Fibroblast of villous mesenchyme (primary cell): ENCODE data around the gene LRRC23. TPM values are rescaled to one million over a fixed set of nuclear protein-coding genes. Genes with fewer than 3 reads are reported as not detected.
"Not testable (repeated sequence)": the region's sequence is repeated elsewhere in the genome, so short reads cannot be mapped to it uniquely, and the experiment has no call there.

Experiments used
- DNase-seq: peaks from one replicate; pipeline ENCODE4 v3.0.0-alpha.2; 2010; ENCODE audit warnings: low read depth
- H3K4me3 ChIP-seq: 2 replicates; pipeline ENCODE4 v1.5.1; 2011; ENCODE audit warnings: low read depth, mild to moderate bottlenecking, low read length
- CTCF ChIP-seq: IDR thresholded peaks from 2 replicates; pipeline ENCODE4 v1.5.1; 2012; ENCODE audit warnings: low read depth, mild to moderate bottlenecking, low read length; ENCODE audit not compliant: insufficient read depth
- total RNA-seq: library from RNA; depleted of rRNA; stranded (reverse); fragments of >200 nt; gene quantifications from 2 replicates; pipeline ENCODE4 v1.2.3, GENCODE V29; 2012

Gene LRRC23
- total RNA-seq, 1 donor = 4.7 TPM

- H3K4me3 ChIP-seq = no peak overlapping the region
- no peak for TF ChIP-seq CTCF
- no peak for DNase-seq
Measured at GRCh38 chr12:6902448-6902847, 2.2 kb upstream of the LRRC23 start.

- no peak for TF ChIP-seq CTCF
- DNase-seq = no peak
- no peak overlapping the region for H3K4me3 ChIP-seq
Measured at GRCh38 chr12:6903722-6904121, 900 bp upstream of the LRRC23 start.

DNA sequence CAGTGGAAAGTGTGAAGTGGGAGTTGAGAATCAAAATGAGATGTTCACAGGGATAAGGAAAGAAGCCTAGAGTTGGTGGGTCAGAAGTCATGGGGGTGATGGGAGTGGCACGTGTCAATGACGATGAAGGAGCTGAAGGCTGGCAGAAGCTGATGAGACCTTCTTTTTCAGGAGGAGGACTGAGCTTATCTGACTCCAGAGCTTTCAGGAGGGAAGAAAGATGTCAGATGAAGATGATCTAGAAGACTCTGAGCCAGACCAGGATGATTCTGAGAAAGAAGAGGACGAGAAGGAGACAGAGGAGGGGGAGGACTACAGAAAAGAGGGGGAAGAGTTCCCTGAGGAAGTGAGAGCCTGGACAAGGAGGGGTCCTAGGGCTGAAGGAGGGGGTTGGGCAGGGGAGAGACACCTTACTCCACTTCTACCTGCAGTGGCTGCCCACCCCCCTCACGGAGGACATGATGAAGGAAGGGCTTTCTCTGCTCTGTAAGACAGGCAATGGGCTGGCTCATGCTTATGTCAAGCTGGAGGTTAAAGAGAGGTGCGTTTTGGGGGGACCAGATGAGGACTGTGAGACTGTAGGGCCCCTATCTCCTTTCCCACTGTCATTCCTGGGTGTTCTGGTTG, 905 bp downstream of the LRRC23 start:
- TF ChIP-seq CTCF = no peak
- no peak for DNase-seq
- peak overlapping the region; percentile 76 for H3K4me3 ChIP-seq

DNA sequence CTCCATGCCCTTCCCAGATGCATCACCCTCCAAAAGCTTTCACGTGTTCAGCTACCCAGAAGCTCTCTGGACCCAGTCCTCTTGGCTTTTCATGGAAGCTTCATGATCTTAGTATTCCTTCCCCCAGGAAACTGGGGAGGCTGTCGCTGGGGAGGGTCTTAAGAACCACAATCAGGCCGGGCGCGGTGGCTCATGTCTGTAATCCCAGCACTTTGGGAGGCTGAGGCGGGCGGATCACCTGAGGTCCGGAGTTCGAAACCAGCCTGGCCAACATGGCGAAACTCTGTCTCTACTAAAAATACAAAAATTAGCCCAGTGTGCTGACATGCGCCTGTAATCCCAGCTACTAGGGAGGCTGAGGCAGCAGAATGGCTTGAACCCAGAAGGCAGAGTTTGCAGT, 3.5 kb downstream of the LRRC23 start:
- H3K4me3 ChIP-seq, DNase-seq: not testable (repeated sequence)

DNA sequence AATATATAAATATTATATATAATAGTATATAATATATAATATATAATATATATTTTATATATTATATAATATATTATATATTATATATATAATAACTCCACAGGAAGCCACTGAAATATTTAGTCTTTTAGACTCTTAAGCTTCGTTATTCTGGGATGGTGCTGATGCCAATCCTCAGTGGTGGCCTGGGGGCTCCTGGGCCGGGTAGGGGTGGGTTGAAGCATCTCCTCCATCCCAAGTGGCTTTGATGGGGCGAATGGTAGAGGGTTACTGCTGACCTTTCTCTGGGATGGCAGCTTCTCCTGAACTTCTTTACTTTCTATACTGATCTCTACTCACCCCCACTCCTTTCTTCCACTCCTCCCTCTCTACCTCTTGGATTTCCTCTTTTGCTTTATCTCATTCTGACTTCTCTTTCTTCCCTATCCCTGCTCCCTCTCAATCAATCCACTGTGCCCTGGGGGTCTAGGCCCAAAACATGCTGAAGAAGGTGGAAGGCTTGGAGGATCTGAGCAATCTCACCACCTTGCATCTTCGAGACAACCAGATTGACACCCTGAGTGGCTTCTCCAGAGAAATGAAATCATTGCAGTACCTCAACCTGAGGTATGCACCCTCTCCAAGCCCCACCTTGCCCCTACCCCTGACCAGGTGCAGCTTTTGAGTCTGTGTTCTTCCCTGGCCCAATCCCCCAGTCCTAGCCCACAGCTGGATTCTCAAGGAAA, 5.0 kb downstream of the LRRC23 start:
- H3K4me3 ChIP-seq = no peak overlapping the region
- no peak for TF ChIP-seq CTCF
- no peak for DNase-seq

DNA sequence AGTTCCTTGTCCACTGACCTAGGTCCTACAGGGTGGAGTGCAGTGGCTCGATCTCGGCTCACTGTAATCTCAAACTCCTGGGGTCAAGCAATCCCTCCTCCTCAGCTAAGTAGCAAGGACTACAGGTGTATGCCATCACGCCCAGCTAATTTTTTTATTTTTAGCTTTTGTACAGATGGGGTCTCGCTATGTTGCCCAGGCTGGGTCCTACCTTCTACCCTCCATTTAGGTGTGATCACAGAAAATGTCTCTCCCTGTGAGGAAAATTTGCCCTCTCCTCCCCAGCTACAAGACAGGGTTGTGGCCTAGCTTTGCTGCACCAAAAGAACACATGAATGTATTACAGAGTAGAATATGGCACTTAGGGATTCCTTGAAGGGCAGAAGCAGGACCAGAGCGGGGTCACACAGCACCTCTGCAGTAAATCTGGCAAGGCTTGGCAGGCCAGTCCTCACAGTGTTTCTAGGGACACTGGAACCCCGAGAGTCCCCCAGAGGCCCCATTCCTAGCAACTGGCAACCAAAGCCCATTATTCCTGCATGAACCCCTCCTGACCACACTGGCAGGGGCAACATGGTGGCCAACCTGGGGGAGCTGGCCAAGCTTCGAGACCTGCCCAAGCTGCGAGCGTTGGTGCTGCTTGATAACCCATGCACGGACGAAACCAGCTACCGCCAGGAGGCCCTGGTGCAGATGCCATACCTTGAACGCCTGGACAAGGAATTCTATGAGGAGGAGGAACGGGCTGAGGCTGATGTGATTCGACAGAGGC, 7.7 kb downstream of the LRRC23 start:
- no peak overlapping the region for H3K4me3 ChIP-seq
- TF ChIP-seq CTCF = no peak
- DNase-seq = no peak

DNA sequence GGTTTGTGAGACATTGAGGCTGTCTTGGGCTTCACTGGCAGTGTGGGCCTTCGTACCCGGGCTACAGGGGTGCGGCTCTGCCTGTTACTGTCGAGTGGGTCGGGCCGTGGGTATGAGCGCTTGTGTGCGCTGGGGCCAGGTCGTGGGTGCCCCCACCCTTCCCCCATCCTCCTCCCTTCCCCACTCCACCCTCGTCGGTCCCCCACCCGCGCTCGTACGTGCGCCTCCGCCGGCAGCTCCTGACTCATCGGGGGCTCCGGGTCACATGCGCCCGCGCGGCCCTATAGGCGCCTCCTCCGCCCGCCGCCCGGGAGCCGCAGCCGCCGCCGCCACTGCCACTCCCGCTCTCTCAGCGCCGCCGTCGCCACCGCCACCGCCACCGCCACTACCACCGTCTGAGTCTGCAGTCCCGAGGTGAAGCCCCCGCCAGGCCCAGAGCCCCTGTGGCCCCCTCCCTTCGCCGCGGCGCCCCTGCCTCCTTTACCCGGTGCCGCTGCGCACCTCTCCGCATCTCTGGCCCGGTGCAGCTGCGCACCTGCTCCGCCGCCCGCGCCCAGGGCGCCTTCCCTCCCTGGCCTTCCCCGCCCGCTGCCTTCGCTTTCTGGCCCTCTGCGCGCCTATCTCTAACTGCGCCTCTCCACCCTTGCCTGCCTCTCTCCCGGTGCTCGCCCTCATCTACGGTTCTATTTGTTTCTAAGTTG, 9.8 kb downstream of the LRRC23 start, which contains the start of gene ENO2:
ENO2 (plus strand) TSS at position 335 of the 701 bp plus-strand sequence. CDS start 1,253 bp downstream, outside the sequence.
- DNase-seq = peak; percentile 61
- peak within 1 kb of the TSS; percentile 71 for H3K4me3 ChIP-seq
- no peak for TF ChIP-seq CTCF
